WI38 (cell line): Measurements from ENCODE around the gene S100A5.
A peak's percentile ranks its signal among the peaks of the same experiment; 100 is the strongest.

Source experiments
- H3K4me3 ChIP-seq: 2 replicates; pipeline ENCODE4 v1.5.1; 2011; ENCODE audit warnings: low read depth, mild to moderate bottlenecking, control low read depth, low read length
- TF ChIP-seq, protein P1 (sequence below): IDR thresholded peaks from 2 replicates; pipeline ENCODE4 v1.5.1; 2012; ENCODE audit warnings: low read depth, mild to moderate bottlenecking, control low read depth, low read length

S100A5 gene

GRCh38 chr1:153545067-153546055 is 4.6 kb upstream of the S100A5 start, which contains the start of gene S100A4:
Gene S100A4, minus strand, starts transcription at chr1:153545806. Its CDS starts 1,012 bp downstream, at chr1:153544794.
- peak within 1 kb of the TSS; percentile 57 for H3K4me3 ChIP-seq
- TF ChIP-seq, protein P1, sequence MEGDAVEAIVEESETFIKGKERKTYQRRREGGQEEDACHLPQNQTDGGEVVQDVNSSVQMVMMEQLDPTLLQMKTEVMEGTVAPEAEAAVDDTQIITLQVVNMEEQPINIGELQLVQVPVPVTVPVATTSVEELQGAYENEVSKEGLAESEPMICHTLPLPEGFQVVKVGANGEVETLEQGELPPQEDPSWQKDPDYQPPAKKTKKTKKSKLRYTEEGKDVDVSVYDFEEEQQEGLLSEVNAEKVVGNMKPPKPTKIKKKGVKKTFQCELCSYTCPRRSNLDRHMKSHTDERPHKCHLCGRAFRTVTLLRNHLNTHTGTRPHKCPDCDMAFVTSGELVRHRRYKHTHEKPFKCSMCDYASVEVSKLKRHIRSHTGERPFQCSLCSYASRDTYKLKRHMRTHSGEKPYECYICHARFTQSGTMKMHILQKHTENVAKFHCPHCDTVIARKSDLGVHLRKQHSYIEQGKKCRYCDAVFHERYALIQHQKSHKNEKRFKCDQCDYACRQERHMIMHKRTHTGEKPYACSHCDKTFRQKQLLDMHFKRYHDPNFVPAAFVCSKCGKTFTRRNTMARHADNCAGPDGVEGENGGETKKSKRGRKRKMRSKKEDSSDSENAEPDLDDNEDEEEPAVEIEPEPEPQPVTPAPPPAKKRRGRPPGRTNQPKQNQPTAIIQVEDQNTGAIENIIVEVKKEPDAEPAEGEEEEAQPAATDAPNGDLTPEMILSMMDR = no peak

- H3K4me3 ChIP-seq = peak overlapping the region; percentile 57
- TF ChIP-seq, protein P1 = no peak
Observed at GRCh38 chr1:153544453-153545066, 3.8 kb upstream of the S100A5 start.

GRCh38 chr1:153543736-153544135 is 3.0 kb upstream of the S100A5 start:
- TF ChIP-seq, protein P1 = no peak
- H3K4me3 ChIP-seq = no peak overlapping the region

GRCh38 chr1:153542956-153543711 is 2.4 kb upstream of the S100A5 start:
- TF ChIP-seq, protein P1 = no peak
- no peak overlapping the region for H3K4me3 ChIP-seq

- TF ChIP-seq, protein P1 = no peak
- no peak overlapping the region for H3K4me3 ChIP-seq
Observed at GRCh38 chr1:153541641-153542590, 1.2 kb upstream of the S100A5 start.

GRCh38 chr1:153539395-153540093 is 1.2 kb downstream of the S100A5 start:
- H3K4me3 ChIP-seq = no peak overlapping the region
- TF ChIP-seq, protein P1 = no peak
